Natural killer cell (primary cell): ENCODE results near the gene SETD1B. TPM values are rescaled to one million over a fixed set of nuclear protein-coding genes. Genes with fewer than 3 reads are reported as not detected.
A peak's percentile ranks its signal among the peaks of the same experiment; 100 is the strongest.

Experiments used
- ATAC-seq, 3 donors: fragments of 150-1000 bp in 2 of 3; fragments of 200-7000 bp in 1 of 3; cut with Tn5 transposase; 1 replicate in 1 of 3; 2 replicates in 2 of 3; pipeline ENCODE4 v1.10.0; 2021; ENCODE audit warnings: mild to moderate bottlenecking in 2 of 3, moderate library complexity in 2 of 3
- DNase-seq, 2 donors: peaks; one replicate each; pipeline versions ENCODE4 v3.0.0 to v3.0.0-alpha.2; 2013 to 2021; ENCODE audit warnings: mixed read lengths in 1 of 2
- H3K27ac ChIP-seq: one replicate; pipeline ENCODE4 v1.5.1; 2013; ENCODE audit warnings: mild to moderate bottlenecking, low read length
- H3K27me3 ChIP-seq: one replicate; pipeline ENCODE4 v1.6.1; 2013; ENCODE audit warnings: low read length; ENCODE audit not compliant: control insufficient read depth, insufficient read depth
- H3K36me3 ChIP-seq: one replicate; pipeline ENCODE4 v1.6.1; 2013; ENCODE audit warnings: low read length; ENCODE audit not compliant: control insufficient read depth, insufficient read depth
- H3K4me1 ChIP-seq: one replicate; pipeline ENCODE4 v1.6.1; 2013; ENCODE audit warnings: low read length; ENCODE audit not compliant: control insufficient read depth, insufficient read depth
- H3K4me3 ChIP-seq: one replicate; pipeline ENCODE4 v1.5.1; 2013; ENCODE audit warnings: low read length
- H3K9me3 ChIP-seq: one replicate; pipeline ENCODE4 v1.6.1; 2013; ENCODE audit warnings: low read length; ENCODE audit not compliant: control insufficient read depth, insufficient read depth
- H3K27ac Mint-ChIP-seq, 2 donors: one replicate each; pipeline ENCODE4 v1.8.0; 2022; ENCODE audit warnings: mild to moderate bottlenecking in 2 of 2, mixed read lengths in 2 of 2, moderate library complexity in 1 of 2
- H3K27me3 Mint-ChIP-seq, 2 donors: one replicate each; pipeline ENCODE4 v1.8.0; 2022; ENCODE audit warnings: low read depth in 2 of 2, mixed read lengths in 2 of 2
- H3K36me3 Mint-ChIP-seq: one replicate; pipeline ENCODE4 v1.8.0; 2022; ENCODE audit warnings: mixed read lengths
- H3K4me1 Mint-ChIP-seq, 2 donors: one replicate each; pipeline ENCODE4 v1.8.0; 2022; ENCODE audit warnings: mixed read lengths in 2 of 2
- H3K4me3 Mint-ChIP-seq: one replicate; pipeline ENCODE4 v1.8.0; 2022; ENCODE audit warnings: mild to moderate bottlenecking, moderate library complexity, mixed read lengths
- H3K9me3 Mint-ChIP-seq, 2 donors: one replicate each; pipeline ENCODE4 v1.8.0; 2022; ENCODE audit warnings: mixed read lengths in 2 of 2
- CTCF ChIP-seq: fragments of 200-600 bp; IDR thresholded peaks from one replicate; pipeline ENCODE4 v1.8.0; 2022; ENCODE audit warnings: antibody characterized with exemption
- WGBS: methylation state at CpG from one replicate; pipeline ENCODE4 v1.1.7; 2013; ENCODE audit warnings: missing lambda C conversion rate; ENCODE audit not compliant: insufficient coverage; 5-methylcytosine and 5-hydroxymethylcytosine counted together
- intact Hi-C: fragments of 100-400 bp; cut with micrococcal nuclease; formaldehyde crosslinking; loops from one replicate; pipeline ENCODE4 v1.14.2; 2022
- total RNA-seq, 4 donors: library from RNA; stranded (reverse); fragments of 120-200 nt in 1 of 4; gene quantifications; one replicate each; pipeline versions ENCODE4 v1.2.3 to v1.2.4, GENCODE V29; 2013 to 2022

The SETD1B gene
- total RNA-seq, 3 donors from 2014 or later (not counting 1 experiment from before 2014, with no cell fraction given), result 55.1 to 57.5 (median 56.2) TPM

- Histone ChIP-seq H3K4me3 (no peak overlapping the region), H3K27me3 (no peaks in the 10 kb centered on the region), H3K4me1 (no peaks in the 10 kb centered on the region), H3K27ac (no peak overlapping the region), H3K36me3 (peaks cover 64% of the 10 kb centered on the region), H3K9me3 (no peaks in the 10 kb centered on the region)
- TF ChIP-seq CTCF, result no peak
- DNase-seq, result no peak
- peaks cover 8% of the 10 kb centered on the region for H3K36me3 Mint-ChIP-seq
- no peaks in the 10 kb centered on the region for H3K9me3 Mint-ChIP-seq
- no peak overlapping the region for H3K4me3 Mint-ChIP-seq
- intact Hi-C loops, result no loop called here
- 97% methylated on average over 48 of the region's 48 CpGs for WGBS
- peaks cover 13 to 28% of the 10 kb centered on the region in 2 donors for H3K4me1 Mint-ChIP-seq
- no peak for ATAC-seq
- H3K27me3 Mint-ChIP-seq, result no peaks in the 10 kb centered on the region
- peak overlapping the region in 1 of 2 donors; percentile 77 for H3K27ac Mint-ChIP-seq
Observed at GRCh38 chr12:121827351-121828099, 23.7 kb downstream of the SETD1B start.

DNA sequence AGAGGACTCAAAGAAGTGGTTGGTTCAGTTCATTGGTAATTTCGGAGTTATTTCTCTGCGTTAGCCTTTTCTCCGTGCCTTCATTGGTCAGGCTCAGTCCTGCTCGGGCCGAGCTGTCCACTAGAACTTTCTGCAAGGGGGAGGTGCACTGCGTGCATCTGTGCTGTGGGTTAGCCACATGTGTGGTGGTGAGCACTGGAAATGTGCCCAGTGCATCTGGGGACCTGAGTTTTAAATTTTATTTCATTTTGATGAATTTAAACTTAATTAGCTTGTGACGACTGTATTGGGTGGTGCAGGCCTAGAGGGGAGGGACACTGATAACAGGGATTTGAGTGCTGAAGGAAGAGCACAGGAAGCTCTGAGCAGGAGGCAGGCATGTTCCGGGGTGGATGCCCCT is 24.5 kb downstream of the SETD1B start:
- no peak for TF ChIP-seq CTCF
- Mint-ChIP-seq H3K27ac (peak overlapping the region; percentile 53 to 60), H3K9me3 (no peaks in the 10 kb centered on the region), H3K27me3 (no peaks in the 10 kb centered on the region), H3K36me3 (peaks cover 8% of the 10 kb centered on the region), H3K4me1 (peaks cover 13 to 28% of the 10 kb centered on the region in 2 donors), H3K4me3 (no peak overlapping the region)
- Histone ChIP-seq H3K4me3 (no peak overlapping the region), H3K36me3 (peaks cover 61% of the 10 kb centered on the region), H3K9me3 (no peaks in the 10 kb centered on the region), H3K27ac (no peak overlapping the region), H3K4me1 (no peaks in the 10 kb centered on the region), H3K27me3 (no peaks in the 10 kb centered on the region)
- ATAC-seq (no peak), DNase-seq (no peak)
- 96% methylated on average over 8 of the region's 8 CpGs for WGBS
- intact Hi-C loops, result no loop called here

GRCh38 chr12:121828826-121829225 is 25.0 kb downstream of the SETD1B start:
- ATAC-seq (no peak), DNase-seq (no peak)
- no peaks in the 10 kb centered on the region for H3K9me3 ChIP-seq
- Mint-ChIP-seq H3K4me1 (peaks cover 13 to 28% of the 10 kb centered on the region in 2 donors), H3K4me3 (no peak overlapping the region), H3K27ac (peak overlapping the region; percentile 53 to 60), H3K27me3 (no peaks in the 10 kb centered on the region), H3K36me3 (peaks cover 8% of the 10 kb centered on the region), H3K9me3 (no peaks in the 10 kb centered on the region)
- TF ChIP-seq CTCF, result no peak
- H3K4me1 ChIP-seq, result no peaks in the 10 kb centered on the region
- H3K27me3 ChIP-seq, result no peaks in the 10 kb centered on the region
- H3K27ac ChIP-seq, result no peak overlapping the region
- intact Hi-C loops, result no loop called here
- peaks cover 56% of the 10 kb centered on the region for H3K36me3 ChIP-seq
- no peak overlapping the region for H3K4me3 ChIP-seq
- 97% methylated on average over 9 of the region's 9 CpGs for WGBS
